ENCODE results near the gene SIAH1.
A peak's percentile ranks its signal among the peaks of the same experiment; 100 is the strongest.
"Not testable (repeated sequence)": the region's sequence is repeated elsewhere in the genome, so short reads cannot be mapped to it uniquely, and the experiment has no call there.

SIAH1 gene

DNA sequence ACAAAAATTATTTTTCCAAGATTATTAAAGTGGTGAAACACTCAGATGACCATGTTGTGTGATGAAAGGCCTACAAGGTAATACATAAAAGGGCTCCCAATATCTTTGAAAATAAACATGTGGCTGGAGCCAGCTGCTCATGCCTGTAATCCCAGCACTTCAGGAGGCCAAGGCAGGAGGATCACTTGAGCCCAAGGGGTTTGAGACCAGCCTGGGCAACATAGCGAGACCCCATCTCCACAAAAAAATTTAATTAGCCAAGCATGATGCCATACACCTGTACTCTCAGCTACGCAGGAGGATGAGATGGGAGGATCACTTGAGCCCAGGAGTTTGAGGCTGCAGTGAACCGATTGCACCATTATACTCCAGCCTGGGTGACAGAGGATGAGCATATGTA, 26.8 kb downstream of the SIAH1 start:
- Histone ChIP-seq H3K9me3 (ENCODE audit: control insufficient read depth, low read length) (no peaks in the 10 kb centered on the region), H3K14ac (ENCODE audit: low read length in 2 of 2) (no peak overlapping the region), H3K18ac (ENCODE audit: low read depth in 1 of 2, low read length in 2 of 2) (no peak overlapping the region), H2BK15ac (ENCODE audit: low read depth, poor library complexity, severe bottlenecking) (no peak overlapping the region), H3K4ac (ENCODE audit: low read depth in 1 of 2, low read length in 2 of 2) (no peak overlapping the region), H3K4me2 (ENCODE audit: low read length, poor library complexity, severe bottlenecking) (no peak overlapping the region), H4K8ac (ENCODE audit: low read length) (no peak overlapping the region), H3K27ac (ENCODE audit: low read length, poor library complexity, severe bottlenecking) (no peak overlapping the region), H3K79me1 (replicated peaks; ENCODE audit: low read length, poor library complexity, severe bottlenecking) (peaks cover 20% of the 10 kb centered on the region), H3K27me3 (ENCODE audit: control insufficient read depth in 1 of 2, insufficient read depth in 1 of 2, low read length in 2 of 2) (no peaks in the 10 kb centered on the region), H3K36me3 (ENCODE audit: control insufficient read depth in 1 of 2, insufficient read depth in 2 of 2, low read depth in 1 of 2, low read length in 2 of 2) (peaks cover 13 to 66% of the 10 kb centered on the region in 2 experiments), H3K9ac (ENCODE audit: low read length) (no peak overlapping the region), H3K4me3 (ENCODE audit: insufficient read depth in 1 of 2, low read depth in 1 of 2, low read length in 2 of 2) (no peak overlapping the region), H2BK120ac (ENCODE audit: low read depth, low read length) (no peak overlapping the region), H3K23ac (ENCODE audit: low read length in 2 of 2) (no peak overlapping the region), H2AK5ac (ENCODE audit: low read length, severe bottlenecking) (no peak overlapping the region), H2AFZ (ENCODE audit: low read depth, low read length) (no peak overlapping the region), H2BK12ac (ENCODE audit: low read length in 2 of 2) (no peak overlapping the region), H2BK5ac (ENCODE audit: low read depth, low read length, poor library complexity, severe bottlenecking) (no peak overlapping the region), H4K91ac (ENCODE audit: low read length) (no peak overlapping the region), H3K4me1 (ENCODE audit: control insufficient read depth, insufficient read depth, low read depth, low read length) (peaks cover 2% of the 10 kb centered on the region)
- no peak for DNase-seq
- 100% methylated on average over 1 of the region's 3 CpGs for WGBS

DNA sequence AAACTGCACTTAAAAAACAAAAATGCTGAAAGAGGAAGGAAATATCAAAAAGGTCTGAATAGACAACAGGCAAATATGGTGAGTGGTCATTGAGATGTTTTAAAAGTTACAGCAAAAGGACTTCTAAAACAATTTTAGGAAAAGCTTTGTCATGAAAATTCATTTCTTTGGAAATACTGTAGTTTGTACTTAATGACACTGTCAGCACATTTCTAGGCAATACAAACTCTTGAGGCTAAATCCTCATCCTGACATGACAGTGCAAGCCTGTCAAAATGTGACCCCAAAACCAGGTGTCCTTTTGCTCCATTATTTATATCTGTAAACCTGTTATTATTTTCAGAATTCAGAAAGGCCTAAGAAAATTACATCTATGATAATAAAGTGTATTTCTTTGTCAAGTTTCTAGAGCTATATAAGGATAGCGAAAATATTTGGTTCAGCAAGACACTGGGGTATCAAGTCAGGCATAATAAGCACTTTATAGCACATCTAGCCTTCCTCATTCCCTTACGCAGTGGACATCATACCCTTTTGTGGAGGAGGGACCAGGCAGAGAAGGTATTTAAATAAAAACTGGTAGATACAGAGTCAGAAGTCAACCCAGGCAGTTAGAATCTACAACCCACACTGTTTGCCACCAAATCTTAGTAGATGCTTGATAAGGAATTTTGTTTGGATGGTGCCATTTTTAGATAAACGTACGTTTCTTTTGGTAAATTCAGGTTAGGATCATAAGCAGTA, 28.4 kb downstream of the SIAH1 start:
- no peak overlapping the region for H2BK120ac ChIP-seq (ENCODE audit: low read depth, low read length)
- WGBS, result 100% methylated on average over 2 of the region's 4 CpGs
- no peak overlapping the region for H3K4ac ChIP-seq (ENCODE audit: low read depth in 1 of 2, low read length in 2 of 2)
- no peak overlapping the region for H3K4me3 ChIP-seq (ENCODE audit: insufficient read depth in 1 of 2, low read depth in 1 of 2, low read length in 2 of 2)
- no peak overlapping the region for H3K23ac ChIP-seq (ENCODE audit: low read length in 2 of 2)
- no peaks in the 10 kb centered on the region for H3K27me3 ChIP-seq (ENCODE audit: control insufficient read depth in 1 of 2, insufficient read depth in 1 of 2, low read length in 2 of 2)
- no peak for DNase-seq
- no peaks in the 10 kb centered on the region for H3K4me1 ChIP-seq (ENCODE audit: control insufficient read depth, insufficient read depth, low read depth, low read length)
- H3K9ac ChIP-seq (ENCODE audit: low read length), result no peak overlapping the region
- no peak overlapping the region for H3K18ac ChIP-seq (ENCODE audit: low read depth in 1 of 2, low read length in 2 of 2)
- peaks cover 19 to 74% of the 10 kb centered on the region in 2 experiments for H3K36me3 ChIP-seq (ENCODE audit: control insufficient read depth in 1 of 2, insufficient read depth in 2 of 2, low read depth in 1 of 2, low read length in 2 of 2)
- H4K91ac ChIP-seq (ENCODE audit: low read length), result no peak overlapping the region
- H2BK15ac ChIP-seq (ENCODE audit: low read depth, poor library complexity, severe bottlenecking), result no peak overlapping the region
- no peaks in the 10 kb centered on the region for H3K9me3 ChIP-seq (ENCODE audit: control insufficient read depth, low read length)
- H3K14ac ChIP-seq (ENCODE audit: low read length in 2 of 2), result no peak overlapping the region
- no peak overlapping the region for H2AK5ac ChIP-seq (ENCODE audit: low read length, severe bottlenecking)
- H2AFZ ChIP-seq (ENCODE audit: low read depth, low read length), result no peak overlapping the region
- H4K8ac ChIP-seq (ENCODE audit: low read length), result no peak overlapping the region
- no peak overlapping the region for H3K4me2 ChIP-seq (ENCODE audit: low read length, poor library complexity, severe bottlenecking)
- H3K27ac ChIP-seq (ENCODE audit: low read length, poor library complexity, severe bottlenecking), result no peak overlapping the region
- peaks cover 25% of the 10 kb centered on the region for H3K79me1 ChIP-seq (replicated peaks; ENCODE audit: low read length, poor library complexity, severe bottlenecking)
- no peak overlapping the region for H2BK12ac ChIP-seq (ENCODE audit: low read length in 2 of 2)
- H2BK5ac ChIP-seq (ENCODE audit: low read depth, low read length, poor library complexity, severe bottlenecking), result no peak overlapping the region

DNA sequence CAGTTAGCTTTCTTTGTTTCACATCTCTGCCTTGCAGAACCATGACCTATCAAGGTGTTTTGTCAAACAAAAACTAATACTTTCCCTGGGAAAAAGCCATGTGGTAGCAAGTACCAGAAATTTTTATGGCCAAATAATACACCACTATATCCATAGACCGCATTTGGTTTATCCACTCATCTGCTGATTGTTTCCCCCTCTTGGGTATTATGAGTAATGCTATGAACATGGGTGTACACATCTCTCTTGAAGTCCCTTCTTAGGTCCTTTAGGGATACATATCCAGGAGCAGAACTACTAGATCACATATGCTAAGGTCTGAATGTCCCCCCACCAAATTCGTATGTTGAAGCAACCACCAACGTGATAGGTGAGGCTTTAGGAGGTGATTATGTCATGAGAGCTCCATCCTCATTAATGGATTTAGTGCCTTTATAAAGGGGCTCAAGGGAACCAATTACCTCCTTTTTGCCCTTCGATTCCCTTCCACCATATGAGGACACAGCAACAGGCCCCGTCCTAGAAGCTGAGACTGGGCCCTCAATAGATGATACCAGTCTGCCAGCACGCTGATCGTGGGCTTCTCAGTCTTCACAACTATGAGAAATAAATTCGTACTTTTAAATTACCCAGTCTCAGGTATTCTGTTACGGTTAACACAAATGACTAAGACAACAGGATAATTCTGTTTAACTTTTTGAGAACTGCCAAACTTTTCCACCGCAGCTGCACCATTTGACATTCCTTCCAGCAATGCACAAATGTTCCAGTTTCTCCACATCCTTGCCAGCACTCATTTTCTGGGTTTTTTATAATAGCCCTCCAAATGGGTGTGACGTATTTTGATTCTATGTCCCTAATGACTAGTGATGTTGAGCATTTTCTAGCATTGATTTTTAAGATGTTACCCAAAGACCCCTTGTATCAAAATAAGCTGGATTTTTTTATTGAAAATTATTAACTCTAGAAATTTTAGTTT, 30.0 kb downstream of the SIAH1 start:
- Histone ChIP-seq H2AFZ (ENCODE audit: low read depth, low read length) (no peak overlapping the region), H3K4me1 (ENCODE audit: control insufficient read depth, insufficient read depth, low read depth, low read length) (no peaks in the 10 kb centered on the region), H3K23ac (ENCODE audit: low read length in 2 of 2) (no peak overlapping the region), H2AK5ac (ENCODE audit: low read length, severe bottlenecking) (no peak overlapping the region), H3K4me3 (ENCODE audit: insufficient read depth in 1 of 2, low read depth in 1 of 2, low read length in 2 of 2) (no peak overlapping the region), H2BK5ac (ENCODE audit: low read depth, low read length, poor library complexity, severe bottlenecking) (no peak overlapping the region), H3K4ac (ENCODE audit: low read depth in 1 of 2, low read length in 2 of 2) (no peak overlapping the region), H3K14ac (ENCODE audit: low read length in 2 of 2) (no peak overlapping the region), H3K27ac (ENCODE audit: low read length, poor library complexity, severe bottlenecking) (no peak overlapping the region), H2BK120ac (ENCODE audit: low read depth, low read length) (no peak overlapping the region), H2BK12ac (ENCODE audit: low read length in 2 of 2) (no peak overlapping the region), H4K8ac (ENCODE audit: low read length) (no peak overlapping the region), H4K91ac (ENCODE audit: low read length) (no peak overlapping the region), H3K36me3 (ENCODE audit: control insufficient read depth in 1 of 2, insufficient read depth in 2 of 2, low read depth in 1 of 2, low read length in 2 of 2) (peaks cover 23 to 75% of the 10 kb centered on the region in 2 experiments), H3K9ac (ENCODE audit: low read length) (peak overlapping the region; percentile 2), H3K27me3 (ENCODE audit: control insufficient read depth in 1 of 2, insufficient read depth in 1 of 2, low read length in 2 of 2) (no peaks in the 10 kb centered on the region), H3K9me3 (ENCODE audit: control insufficient read depth, low read length) (no peaks in the 10 kb centered on the region), H3K18ac (ENCODE audit: low read depth in 1 of 2, low read length in 2 of 2) (no peak overlapping the region), H3K4me2 (ENCODE audit: low read length, poor library complexity, severe bottlenecking) (no peak overlapping the region), H3K79me1 (replicated peaks; ENCODE audit: low read length, poor library complexity, severe bottlenecking) (peaks cover 31% of the 10 kb centered on the region), H2BK15ac (ENCODE audit: low read depth, poor library complexity, severe bottlenecking) (no peak overlapping the region)
- 94% methylated on average over 9 of the region's 11 CpGs for WGBS
- no peak for DNase-seq

GRCh38 chr16:48354385-48354784, 30.8 kb downstream of the SIAH1 start:
- not testable (repeated sequence) for H3K23ac ChIP-seq (ENCODE audit: low read length in 2 of 2); H3K27me3 ChIP-seq (ENCODE audit: control insufficient read depth in 1 of 2, insufficient read depth in 1 of 2, low read length in 2 of 2); H4K8ac ChIP-seq (ENCODE audit: low read length); H3K4me1 ChIP-seq (ENCODE audit: control insufficient read depth, insufficient read depth, low read depth, low read length); H2BK12ac ChIP-seq (ENCODE audit: low read length in 2 of 2); H4K91ac ChIP-seq (ENCODE audit: low read length); H3K27ac ChIP-seq (ENCODE audit: low read length, poor library complexity, severe bottlenecking); H3K9me3 ChIP-seq (ENCODE audit: control insufficient read depth, low read length); DNase-seq; H2BK5ac ChIP-seq (ENCODE audit: low read depth, low read length, poor library complexity, severe bottlenecking); H2AFZ ChIP-seq (ENCODE audit: low read depth, low read length); H3K4me3 ChIP-seq (ENCODE audit: insufficient read depth in 1 of 2, low read depth in 1 of 2, low read length in 2 of 2); H3K18ac ChIP-seq (ENCODE audit: low read depth in 1 of 2, low read length in 2 of 2); H3K4ac ChIP-seq (ENCODE audit: low read depth in 1 of 2, low read length in 2 of 2); H2BK15ac ChIP-seq (ENCODE audit: low read depth, poor library complexity, severe bottlenecking); H2AK5ac ChIP-seq (ENCODE audit: low read length, severe bottlenecking); H2BK120ac ChIP-seq (ENCODE audit: low read depth, low read length); H3K4me2 ChIP-seq (ENCODE audit: low read length, poor library complexity, severe bottlenecking); H3K14ac ChIP-seq (ENCODE audit: low read length in 2 of 2)
- Histone ChIP-seq H3K9ac (ENCODE audit: low read length) (peak overlapping the region; percentile 2), H3K36me3 (ENCODE audit: control insufficient read depth in 1 of 2, insufficient read depth in 2 of 2, low read depth in 1 of 2, low read length in 2 of 2) (peaks cover 26 to 78% of the 10 kb centered on the region in 2 experiments), H3K79me1 (replicated peaks; ENCODE audit: low read length, poor library complexity, severe bottlenecking) (peaks cover 35% of the 10 kb centered on the region)
- 96% methylated on average over 5 of the region's 5 CpGs for WGBS
